ENCODE results near the gene C19orf38.

- no peak for TF ChIP-seq POLR2A (IDR thresholded peaks at IDR 0.05)
- TF ChIP-seq CTCF (IDR thresholded peaks at IDR 0.05): no peak
These were observed 22.3 kb downstream of the C19orf38 start for GRCh38 chr19:10870501-10870954.

Measured in testis (tissue), 2 donors.